Lung (tissue), 12 donors: ENCODE data around the gene DHRS3. TPM values are rescaled to one million over a fixed set of nuclear protein-coding genes. Genes with fewer than 3 reads are reported as not detected.

Experiments
- ATAC-seq: fragments of 200-7000 bp; cut with Tn5 transposase; one replicate; pipeline ENCODE4 v1.9.1; 2020; ENCODE audit warnings: moderate number of reproducible peaks; ENCODE audit not compliant: insufficient read depth, low FRiP score
- DNase-seq, 3 donors: peaks; one replicate each; pipeline ENCODE4 v3.0.0-alpha.2; 2013 to 2017
- H3K27ac ChIP-seq, 2 donors: one replicate each; pipeline ENCODE4 v1.5.1; 2013; ENCODE audit warnings: mild to moderate bottlenecking in 2 of 2, moderate library complexity in 2 of 2, control low read depth in 1 of 2, inconsistent platforms in 1 of 2, low read depth in 1 of 2, low read length in 1 of 2
- H3K27me3 ChIP-seq, 3 donors: one replicate each; pipeline ENCODE4 v1.5.1; 2013; ENCODE audit warnings: low read length in 2 of 3; ENCODE audit not compliant: control insufficient read depth in 3 of 3, insufficient read depth in 3 of 3
- H3K36me3 ChIP-seq, 4 donors: one replicate each; pipeline ENCODE4 v1.5.1; 2013; ENCODE audit warnings: low read length in 4 of 4, mild to moderate bottlenecking in 1 of 4, moderate library complexity in 1 of 4; ENCODE audit not compliant: control insufficient read depth in 4 of 4, insufficient read depth in 4 of 4
- H3K4me1 ChIP-seq, 5 donors: one replicate each; pipeline ENCODE4 v1.5.1; 2013; ENCODE audit warnings: low read length in 5 of 5, mild to moderate bottlenecking in 2 of 5, moderate library complexity in 1 of 5; ENCODE audit not compliant: control insufficient read depth in 5 of 5, insufficient read depth in 5 of 5
- H3K4me3 ChIP-seq: one replicate; pipeline ENCODE4 v1.5.1; 2013; ENCODE audit warnings: mild to moderate bottlenecking, control low read depth, moderate library complexity
- H3K9ac ChIP-seq, 2 donors: one replicate each; pipeline ENCODE4 v1.5.1; 2013; ENCODE audit warnings: low read length in 2 of 2, control low read depth in 1 of 2; ENCODE audit not compliant: insufficient read depth in 1 of 2
- H3K9me3 ChIP-seq, 4 donors: one replicate each; pipeline ENCODE4 v1.5.1; 2013; ENCODE audit warnings: low read length in 3 of 4, mild to moderate bottlenecking in 1 of 4, moderate library complexity in 1 of 4; ENCODE audit not compliant: control insufficient read depth in 4 of 4, insufficient read depth in 3 of 4
- WGBS, 2 donors: extraction: QIAGEN DNeasy Blood & Tissue Kit; methylation state at CpG; one replicate each; pipeline ENCODE4 v1.1.7; 2013; 5-methylcytosine and 5-hydroxymethylcytosine counted together
- polyA plus RNA-seq, 2 donors: library from polyadenylated mRNA; stranded (reverse); fragments of 200-250 nt; gene quantifications; one replicate each; pipeline ENCODE4 v1.2.1, GENCODE V29; 2013
- total RNA-seq, 2 donors: library from RNA; depleted of rRNA in 1 of 2; stranded (reverse); fragments of >200 nt in 1 of 2; gene quantifications; one replicate each; pipeline ENCODE4 v1.2.1, GENCODE V29; 2014 to 2021
- TF ChIP-seq, protein P1 (sequence below): IDR thresholded peaks from 2 replicates; pipeline ENCODE4 v1.5.1; 2012; ENCODE audit warnings: mild to moderate bottlenecking; ENCODE audit errors: control extremely low read depth, extremely low read depth
- donor health status: control.
- donor health status: control.
- donor health status: Bipolar disorder and iron deficiency.
- donor health status: healthy.
- donor health status: DM: yes; HTN: yes; CAD: no.

The DHRS3 gene
- total and polyA plus RNA-seq, 4 donors = 56.7 to 109 (median 79.8) TPM

DNA sequence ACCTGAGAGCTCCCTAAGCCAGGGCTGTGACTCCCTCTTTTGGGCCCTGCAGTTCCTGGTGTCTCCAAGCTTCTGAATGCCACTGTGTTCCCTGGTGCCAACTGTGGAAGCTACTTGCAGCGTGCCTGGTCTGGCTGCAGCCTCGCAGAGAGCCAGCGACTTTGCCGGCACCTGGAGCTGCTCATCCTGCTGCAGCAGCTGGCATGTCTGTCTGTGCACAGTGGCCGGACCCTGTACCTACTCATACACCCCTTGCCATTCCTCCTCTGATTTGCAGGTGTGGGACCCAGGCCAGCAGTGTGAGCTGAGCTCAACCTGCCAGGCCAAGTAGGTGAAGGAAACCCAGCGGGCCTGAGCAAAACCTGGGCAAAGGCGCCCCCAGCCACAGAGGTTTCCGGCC, 13.6 kb upstream of the DHRS3 start:
- Histone ChIP-seq H3K4me1 (peaks cover 0 to 5% (median 0%) of the 10 kb centered on the region in 5 donors), H3K27me3 (no peaks in the 10 kb centered on the region), H3K4me3 (no peak overlapping the region), H3K27ac (no peak overlapping the region), H3K9ac (no peak overlapping the region), H3K9me3 (no peaks in the 10 kb centered on the region), H3K36me3 (no peaks in the 10 kb centered on the region)
- ATAC-seq (no peak), DNase-seq (no peak)
- WGBS, 2 donors = 97 to 99% methylated on average over 8 of the region's 8 CpGs
- TF ChIP-seq, protein P1, sequence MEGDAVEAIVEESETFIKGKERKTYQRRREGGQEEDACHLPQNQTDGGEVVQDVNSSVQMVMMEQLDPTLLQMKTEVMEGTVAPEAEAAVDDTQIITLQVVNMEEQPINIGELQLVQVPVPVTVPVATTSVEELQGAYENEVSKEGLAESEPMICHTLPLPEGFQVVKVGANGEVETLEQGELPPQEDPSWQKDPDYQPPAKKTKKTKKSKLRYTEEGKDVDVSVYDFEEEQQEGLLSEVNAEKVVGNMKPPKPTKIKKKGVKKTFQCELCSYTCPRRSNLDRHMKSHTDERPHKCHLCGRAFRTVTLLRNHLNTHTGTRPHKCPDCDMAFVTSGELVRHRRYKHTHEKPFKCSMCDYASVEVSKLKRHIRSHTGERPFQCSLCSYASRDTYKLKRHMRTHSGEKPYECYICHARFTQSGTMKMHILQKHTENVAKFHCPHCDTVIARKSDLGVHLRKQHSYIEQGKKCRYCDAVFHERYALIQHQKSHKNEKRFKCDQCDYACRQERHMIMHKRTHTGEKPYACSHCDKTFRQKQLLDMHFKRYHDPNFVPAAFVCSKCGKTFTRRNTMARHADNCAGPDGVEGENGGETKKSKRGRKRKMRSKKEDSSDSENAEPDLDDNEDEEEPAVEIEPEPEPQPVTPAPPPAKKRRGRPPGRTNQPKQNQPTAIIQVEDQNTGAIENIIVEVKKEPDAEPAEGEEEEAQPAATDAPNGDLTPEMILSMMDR = no peak

DNA sequence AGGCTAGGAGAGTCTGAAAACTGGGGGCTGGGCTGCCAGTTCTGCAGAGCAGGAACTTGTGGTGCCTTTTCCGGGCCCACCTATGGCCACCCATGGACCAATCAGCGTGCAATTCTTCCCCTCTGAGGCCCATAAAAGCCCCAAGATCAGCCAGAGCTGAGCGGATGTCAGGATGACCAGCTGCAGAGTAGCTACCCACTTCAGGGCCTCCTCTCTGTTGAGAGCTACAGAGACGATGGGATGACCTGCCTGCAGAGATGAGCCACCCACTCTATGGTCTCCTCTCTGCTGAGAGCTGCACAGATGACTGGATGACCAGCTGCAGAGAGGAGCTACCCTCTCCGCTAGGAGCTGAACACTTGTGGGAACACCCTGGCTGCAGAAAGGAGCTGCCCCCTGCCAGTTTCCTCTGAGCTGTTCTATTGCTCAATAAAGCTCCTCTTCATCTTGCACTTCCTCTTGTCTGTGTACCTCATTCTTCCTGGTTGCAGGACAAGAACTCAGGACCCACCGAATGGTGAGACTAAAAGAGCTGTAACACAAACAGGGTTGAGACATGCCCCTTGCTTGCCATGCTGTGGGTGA, 13.0 kb upstream of the DHRS3 start:
- H3K36me3 ChIP-seq = no peaks in the 10 kb centered on the region
- no peaks in the 10 kb centered on the region for H3K27me3 ChIP-seq
- ATAC-seq = no peak
- DNase-seq = no peak
- no peak overlapping the region for H3K27ac ChIP-seq
- no peak overlapping the region for H3K4me3 ChIP-seq
- H3K9ac ChIP-seq = no peak overlapping the region
- no peaks in the 10 kb centered on the region for H3K9me3 ChIP-seq
- H3K4me1 ChIP-seq = peaks cover 0 to 3% (median 0%) of the 10 kb centered on the region in 5 donors
- WGBS, 2 donors = 50 to 74% methylated on average over 6 of the region's 6 CpGs
- TF ChIP-seq, protein P1 = no peak

GRCh38 chr1:12629985-12630760, 12.2 kb upstream of the DHRS3 start:
- Histone ChIP-seq H3K27ac (no peak overlapping the region), H3K4me3 (no peak overlapping the region), H3K36me3 (no peaks in the 10 kb centered on the region), H3K9me3 (no peaks in the 10 kb centered on the region), H3K9ac (no peak overlapping the region), H3K4me1 (peaks cover 0 to 3% (median 0%) of the 10 kb centered on the region in 5 donors), H3K27me3 (no peaks in the 10 kb centered on the region)
- TF ChIP-seq, protein P1 = no peak
- no peak for DNase-seq
- WGBS, 2 donors = 90% methylated on average over 15 of the region's 15 CpGs
- no peak for ATAC-seq
